LHCN-M2 (cell line): ENCODE measurements around the gene CLECL1. TPM values are rescaled to one million over a fixed set of nuclear protein-coding genes. Genes with fewer than 3 reads are reported as not detected.
A peak's percentile ranks its signal among the peaks of the same experiment; 100 is the strongest.
"Not testable (repeated sequence)": the region's sequence is repeated elsewhere in the genome, so short reads cannot be mapped to it uniquely, and the experiment has no call there.

ENCODE experiments used
- DNase-seq: peaks from one replicate; pipeline ENCODE4 v3.0.0-alpha.2; 2012; ENCODE audit warnings: low read depth
- total RNA-seq: library from RNA; depleted of rRNA; stranded (reverse); fragments of >200 nt; gene quantifications from 2 replicates; pipeline ENCODE4 v1.2.3, GENCODE V29; 2014

The CLECL1 gene
- total RNA-seq, 1 experiment from 2014 or later, result not detected

DNA sequence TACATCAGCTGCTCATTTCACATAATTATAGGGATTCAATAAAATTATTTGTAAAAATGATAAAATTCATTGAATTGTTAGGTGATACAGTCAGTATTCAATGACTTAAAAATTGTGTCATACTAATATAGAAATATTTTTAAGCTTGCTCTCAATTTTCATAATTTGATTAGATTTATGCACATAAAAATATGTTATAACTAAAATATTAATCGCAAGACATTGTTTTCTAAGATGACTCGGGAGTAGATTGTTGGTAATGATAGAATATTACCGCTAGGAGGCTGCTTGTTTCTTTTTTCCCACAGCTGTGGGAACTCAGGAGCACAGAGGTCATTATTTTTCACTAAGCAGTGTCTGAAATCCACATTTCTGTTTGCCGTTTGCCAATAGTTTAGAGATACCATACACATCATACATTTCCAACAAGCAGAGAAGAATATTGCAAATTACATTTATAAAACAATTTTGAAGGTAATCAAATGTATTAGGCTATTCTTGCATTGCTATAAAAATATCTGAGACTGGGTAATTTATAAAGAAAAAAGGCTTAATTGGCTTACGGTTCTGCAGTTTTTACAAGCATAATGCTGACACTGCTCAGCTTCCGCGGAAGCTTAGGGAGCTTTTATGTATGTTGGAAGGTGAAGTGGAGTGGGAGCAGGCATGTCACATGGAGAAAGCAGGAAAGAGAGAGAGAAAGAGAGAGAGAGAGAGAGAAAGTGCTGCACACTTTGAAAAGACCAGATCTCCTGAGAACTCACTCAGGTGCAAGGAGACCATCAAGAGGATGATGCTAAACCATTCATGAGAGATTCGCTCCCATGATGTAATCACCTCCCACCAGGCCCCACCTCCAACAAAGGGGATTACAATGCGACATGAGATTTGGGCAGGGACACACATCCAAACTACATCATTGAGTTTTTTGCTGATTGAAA lies 18.6 kb upstream of the CLECL1 start:
- DNase-seq, result peak; percentile 31

GRCh38 chr12:9750276-9751203 lies 17.6 kb upstream of the CLECL1 start:
- peak; percentile 61 for DNase-seq

DNA sequence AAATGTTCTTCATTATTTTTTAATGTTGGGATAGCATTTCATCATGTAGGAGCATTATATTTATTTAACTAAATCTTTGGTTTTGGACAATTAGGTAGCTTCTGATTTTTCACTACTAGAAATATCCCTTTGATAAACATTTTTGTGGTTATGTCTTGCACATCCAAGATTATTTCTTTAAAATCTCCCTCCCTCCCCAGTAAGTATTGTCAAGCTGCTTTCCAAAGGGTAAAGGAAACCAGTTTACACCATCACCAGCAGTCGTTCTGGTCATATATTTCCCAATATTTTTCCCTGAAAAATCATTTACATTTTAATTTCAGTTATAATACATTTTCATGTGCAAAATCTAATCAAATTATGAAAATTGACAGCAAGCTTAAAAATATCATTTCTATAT lies 16.7 kb upstream of the CLECL1 start:
- no peak for DNase-seq

DNA sequence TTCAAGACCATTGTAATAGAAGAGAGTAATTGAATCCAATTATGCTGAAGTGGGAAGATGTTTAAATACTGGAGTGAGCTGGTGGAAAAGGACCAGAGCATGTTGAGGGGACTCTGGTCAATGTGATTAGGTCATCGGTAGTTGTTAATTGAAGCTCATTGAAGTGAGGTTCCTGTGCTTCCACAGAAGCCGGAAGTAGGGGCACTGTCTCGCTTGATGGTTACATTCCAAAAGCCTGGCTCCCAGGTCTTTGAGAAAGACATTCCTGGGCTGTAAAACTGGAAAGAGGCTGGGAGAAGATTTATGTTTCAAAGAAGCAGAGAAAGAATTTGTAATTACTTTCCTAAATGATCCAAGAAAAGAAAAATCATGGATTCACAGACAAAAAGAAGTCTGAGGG lies 12.3 kb upstream of the CLECL1 start:
- DNase-seq, result no peak

DNA sequence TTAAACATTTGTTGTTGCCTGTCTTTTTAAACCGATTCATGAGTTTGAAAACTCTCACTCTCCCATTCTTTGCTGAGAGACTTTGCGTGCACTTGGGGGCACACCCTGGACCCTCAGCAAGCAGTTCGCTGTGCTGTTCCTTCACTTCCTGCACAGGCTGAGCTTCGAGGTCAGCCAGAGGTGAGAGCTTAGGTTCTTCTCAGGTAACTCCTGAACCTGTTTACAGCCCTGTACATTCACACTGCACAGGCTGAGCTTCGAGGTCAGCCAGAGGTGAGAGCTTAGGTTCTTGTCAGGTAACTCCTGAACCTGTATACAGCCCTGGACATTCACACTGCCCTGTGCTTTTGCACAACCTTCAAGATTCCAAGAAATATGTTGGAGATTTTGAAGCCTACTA lies 9.8 kb upstream of the CLECL1 start:
- DNase-seq, result no peak

DNA sequence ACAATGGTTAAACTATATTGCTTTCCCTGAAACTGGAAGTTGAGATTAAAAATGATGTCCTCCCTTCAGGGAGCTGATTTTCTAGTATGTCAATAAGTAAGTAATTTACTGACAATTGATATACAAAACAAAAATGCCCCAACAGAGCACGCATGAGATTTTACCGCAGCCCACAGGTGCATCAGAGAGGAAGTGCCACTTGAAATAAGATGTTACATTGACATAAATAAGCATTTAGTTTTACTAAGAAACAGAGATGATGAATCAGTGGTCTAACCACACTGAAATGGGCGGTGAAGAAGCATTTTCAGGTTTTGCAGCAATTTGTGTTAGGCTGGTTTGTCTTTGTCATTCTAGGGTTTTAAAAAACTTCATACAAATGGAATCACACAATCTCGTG lies 8.8 kb upstream of the CLECL1 start:
- no peak for DNase-seq

DNA sequence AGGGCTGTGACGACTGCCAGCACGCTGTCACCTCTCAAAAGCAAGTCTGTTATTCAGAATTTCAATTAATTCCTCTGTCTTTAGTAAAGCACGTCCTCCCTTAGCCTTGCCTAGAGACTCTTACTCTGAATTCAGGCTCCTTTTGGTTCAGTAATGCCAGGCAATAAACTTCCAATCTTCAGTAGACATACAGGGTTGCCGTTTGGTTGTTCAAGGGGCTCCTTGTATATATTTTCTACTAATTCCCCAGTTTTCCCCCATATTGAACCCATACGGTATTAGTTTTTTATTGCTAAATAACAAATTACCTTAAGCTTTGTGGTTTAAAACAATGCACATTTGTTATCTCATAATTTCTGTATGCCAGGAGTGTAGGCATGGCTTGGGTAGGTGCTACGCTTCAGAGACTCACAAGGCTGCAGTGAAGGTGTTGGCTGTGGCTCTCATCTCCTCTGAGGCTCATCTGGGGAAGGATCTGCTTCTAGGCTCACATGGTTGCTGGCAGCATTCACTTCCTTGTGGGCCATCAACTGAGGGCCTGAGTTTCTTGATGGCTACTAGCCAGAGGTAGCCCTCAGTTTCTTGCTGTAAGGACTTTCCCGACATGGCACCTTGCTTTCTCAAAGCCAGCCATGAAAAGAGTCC lies 7.3 kb upstream of the CLECL1 start:
- no peak for DNase-seq

GRCh38 chr12:9739404-9740105 lies 6.7 kb upstream of the CLECL1 start:
- not testable (repeated sequence) for DNase-seq

GRCh38 chr12:9738905-9739304 lies 6.0 kb upstream of the CLECL1 start:
- not testable (repeated sequence) for DNase-seq

DNA sequence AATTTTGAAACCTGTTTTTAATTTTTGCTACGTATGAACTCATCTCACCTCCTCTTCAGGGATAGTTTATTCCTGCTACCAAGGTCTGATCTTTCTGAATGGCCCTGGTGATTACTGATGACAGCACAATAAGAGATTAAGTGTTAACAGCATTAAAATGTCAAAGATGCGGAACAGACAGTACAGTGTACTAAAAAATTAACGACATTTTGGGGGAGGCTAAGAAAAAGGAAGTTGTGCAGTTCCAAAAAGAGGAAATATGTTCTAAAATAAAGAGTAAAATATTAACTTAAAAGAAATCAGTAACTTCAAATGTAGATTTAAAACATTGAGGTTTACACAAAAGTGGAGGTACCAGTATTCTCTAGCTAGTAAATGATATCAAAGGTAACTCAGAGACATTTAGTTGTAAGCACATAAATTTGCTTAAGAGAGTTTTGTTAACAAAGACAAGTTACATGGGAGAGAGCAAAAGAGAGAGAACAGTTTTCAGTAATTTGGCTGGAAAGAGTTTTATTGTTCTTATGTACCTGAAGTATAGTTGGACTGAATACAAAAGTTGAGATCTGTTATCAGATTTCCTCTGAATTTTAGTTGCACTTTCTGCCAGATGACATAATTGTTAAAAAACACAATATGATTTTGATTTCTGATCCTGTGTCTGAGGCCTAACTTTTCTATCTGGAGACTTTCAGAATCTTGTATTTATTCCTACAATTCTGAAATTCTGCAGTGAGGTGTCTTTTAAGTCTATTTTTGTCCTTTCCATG lies 4.2 kb upstream of the CLECL1 start:
- no peak for DNase-seq

- DNase-seq, result no peak
Observed at GRCh38 chr12:9735601-9736000, 2.7 kb upstream of the CLECL1 start.

DNA sequence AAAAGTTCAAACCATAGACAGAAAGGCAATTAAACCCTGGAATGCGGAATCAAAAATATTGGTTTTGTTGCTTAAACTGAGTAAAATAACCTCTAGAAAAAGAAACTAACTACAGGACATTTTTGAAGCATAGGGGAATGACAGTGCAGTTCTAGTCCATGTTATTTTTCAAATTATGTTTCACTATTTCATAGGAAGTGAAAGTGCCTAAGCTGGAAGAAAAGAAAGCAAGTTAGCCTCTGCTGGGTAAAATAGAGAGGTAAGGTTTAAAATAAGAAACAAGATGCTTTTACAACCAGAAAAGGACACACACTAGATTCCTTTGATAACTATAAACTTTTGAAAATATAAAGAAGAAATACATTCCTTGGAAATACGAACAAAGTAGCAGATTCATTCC lies 1.1 kb downstream of the CLECL1 start:
- no peak for DNase-seq

GRCh38 chr12:9731393-9731792 lies 1.5 kb downstream of the CLECL1 start:
- no peak for DNase-seq

DNA sequence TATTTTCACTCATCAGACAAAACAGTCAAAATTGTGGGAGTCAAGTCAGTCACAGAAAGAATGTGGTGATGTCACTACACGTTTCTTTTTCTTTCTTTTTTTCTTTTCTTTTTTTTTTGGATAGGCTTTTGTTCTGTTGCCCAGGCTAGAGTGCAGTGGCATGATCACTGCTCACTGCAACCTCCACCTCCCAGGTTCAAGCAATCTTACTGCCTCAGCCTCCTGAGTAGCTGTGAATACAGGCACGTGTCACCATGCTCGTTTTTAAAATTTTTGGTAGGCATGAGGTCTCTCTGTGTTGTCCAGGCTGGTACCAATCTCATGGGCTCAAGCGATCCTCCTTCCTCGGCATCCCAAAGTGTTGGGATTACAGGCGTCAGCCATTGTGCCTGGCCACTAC lies 2.3 kb downstream of the CLECL1 start:
- no peak for DNase-seq

DNA sequence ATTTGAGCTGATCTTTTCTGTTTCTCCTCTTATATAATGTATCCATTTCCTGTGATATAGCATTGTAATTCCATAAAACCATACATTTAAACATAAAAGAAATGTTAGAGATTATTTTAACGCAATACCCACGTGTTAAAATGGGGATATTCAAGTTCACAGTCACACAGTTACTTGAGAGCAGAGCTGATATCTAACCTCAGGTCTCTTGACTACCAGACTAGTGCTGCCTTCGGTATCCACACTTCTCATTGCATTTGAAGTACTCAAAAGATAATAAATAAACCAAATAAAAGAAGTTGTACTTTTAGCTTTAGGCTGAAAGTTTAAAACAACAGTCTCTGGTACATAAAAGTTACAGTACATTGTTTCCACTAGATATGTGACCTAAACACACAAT lies 2.9 kb downstream of the CLECL1 start:
- DNase-seq, result no peak

- DNase-seq, result no peak
Observed at GRCh38 chr12:9729082-9729481, 3.8 kb downstream of the CLECL1 start.

GRCh38 chr12:9727813-9728212 lies 5.1 kb downstream of the CLECL1 start:
- no peak for DNase-seq

GRCh38 chr12:9725213-9725870 lies 7.6 kb downstream of the CLECL1 start:
- DNase-seq, result no peak

DNA sequence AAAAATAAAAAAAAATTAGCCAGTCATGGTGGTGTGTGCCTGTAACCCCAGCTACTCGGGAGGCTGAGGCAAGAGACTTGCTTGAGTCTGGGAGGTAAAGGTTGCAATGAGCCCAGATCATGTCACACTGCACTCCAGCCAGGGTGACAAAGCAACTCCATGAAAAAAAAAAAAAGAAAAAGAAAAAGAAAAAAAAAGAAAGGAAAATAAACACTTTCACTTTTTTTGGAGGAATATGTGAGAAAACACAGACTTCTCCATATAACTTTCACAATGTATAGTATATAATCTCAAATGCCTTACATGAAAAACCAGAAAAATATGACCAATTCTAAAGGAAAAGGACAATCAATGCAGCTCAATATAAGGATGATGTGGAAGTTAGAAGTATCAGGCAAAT lies 8.9 kb downstream of the CLECL1 start:
- DNase-seq, result no peak
